IMR-90 (cell line): Measurements from ENCODE around the gene PMS2.

ENCODE experiments used
- BHLHE40 ChIP-seq: fragments of 150-350 bp; IDR thresholded peaks from 2 replicates; pipeline ENCODE4 v1.6.1; 2016; ENCODE audit warnings: mild to moderate bottlenecking, low read depth, low read length
- CEBPB ChIP-seq: IDR thresholded peaks from 2 replicates; pipeline ENCODE4 v1.6.1; 2012; ENCODE audit warnings: low read depth, low read length, improper control_type of control experiment
- CTCF ChIP-seq: conservative IDR thresholded peaks from 2 replicates; pipeline ENCODE4 v1.5.1; 2012; ENCODE audit warnings: mild to moderate bottlenecking, low read depth, low read length, improper control_type of control experiment
- ELK1 ChIP-seq: fragments of 150-350 bp; IDR thresholded peaks from 2 replicates; pipeline ENCODE4 v1.6.1; 2016; ENCODE audit warnings: low read depth, mild to moderate bottlenecking, low read length, moderate library complexity, borderline replicate concordance
- MXI1 ChIP-seq: IDR thresholded peaks from 2 replicates; pipeline ENCODE4 v1.6.1; 2012; ENCODE audit warnings: low read depth, mild to moderate bottlenecking, low read length, moderate library complexity, borderline replicate concordance
- POLR2A ChIP-seq: IDR thresholded peaks from 2 replicates; pipeline ENCODE4 v1.6.1; 2012; ENCODE audit warnings: mild to moderate bottlenecking, low read depth, low read length
- RFX5 ChIP-seq: IDR thresholded peaks from 2 replicates; pipeline ENCODE4 v1.8.0; 2012; ENCODE audit warnings: low read depth, mild to moderate bottlenecking, low read length, moderate library complexity

- TF ChIP-seq CTCF (no peak), CEBPB (no peak), POLR2A (no peak), BHLHE40 (no peak), ELK1 (no peak), MXI1 (no peak), RFX5 (no peak)
Measured at GRCh38 chr7:6032641-6033040, 23.8 kb upstream of the PMS2 start.
